GM12892 (cell line): Measurements from ENCODE around the gene BANP.
"Not testable (repeated sequence)": the region's sequence is repeated elsewhere in the genome, so short reads cannot be mapped to it uniquely, and the experiment has no call there.

Source experiments
- POLR2A ChIP-seq: IDR thresholded peaks from 2 replicates; pipeline ENCODE4 v1.6.1; 2011; ENCODE audit warnings: low read depth, low read length, control low read depth
- POLR2AphosphoS5 ChIP-seq: IDR thresholded peaks from 2 replicates; pipeline ENCODE4 v1.6.1; 2011; ENCODE audit warnings: low read depth, low read length, control low read depth

DNA sequence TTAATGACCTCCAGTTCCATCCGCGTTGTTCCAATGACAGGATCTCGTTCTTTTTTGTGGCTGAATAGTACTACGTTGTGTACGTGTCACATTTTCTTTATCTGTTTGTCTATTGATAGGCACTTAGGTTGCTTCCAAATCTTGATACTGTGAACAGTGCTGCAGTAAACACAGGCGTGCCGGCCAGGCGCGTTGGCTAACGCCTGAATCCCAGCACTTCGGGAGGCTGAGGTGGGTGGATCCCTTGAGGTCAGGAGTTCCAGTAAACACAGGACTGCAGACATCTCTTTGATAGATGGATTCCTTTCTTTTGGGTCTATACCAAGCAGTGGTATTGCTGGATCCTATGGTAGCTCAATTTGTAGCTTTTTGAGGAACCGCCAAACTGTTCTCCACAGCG is 160.7 kb downstream of the BANP start:
- not testable (repeated sequence) for TF ChIP-seq POLR2AphosphoS5, POLR2A
